GM13977 (cell line): ENCODE measurements around the gene CDK19.

Experiments
- DNase-seq: peaks from one replicate; pipeline ENCODE4 v3.0.0; 2012; ENCODE audit warnings: low spot score
- CTCF ChIP-seq: IDR thresholded peaks from 2 replicates; pipeline ENCODE4 v1.5.1; 2012; ENCODE audit warnings: mild to moderate bottlenecking, control low read depth; ENCODE audit not compliant: insufficient read depth; ENCODE audit errors: extremely low read depth, missing control alignments
- in situ Hi-C: fragments of 300-500 bp; cut with MboI; formaldehyde crosslinking; loops from one replicate; pipeline ENCODE4 v1.12.0; 2022; ENCODE audit warnings: low sequenced_read_pairs, low pct_unique_long_range_greater_than_20kb, mixed read lengths, inconsistent platforms; ENCODE audit not compliant: unreplicated experiment

Gene CDK19

GRCh38 chr6:110560239-110561007, 254.8 kb downstream of the CDK19 start:
- in situ Hi-C loops, result no loop called here
- DNase-seq, result no peak
- TF ChIP-seq CTCF, result no peak
